DOHH2 (cell line): ENCODE data around the gene TAF1A.

Experiments
- H3F3A ChIP-seq: fragments of 200-600 bp; sonication (generic), shearing (Covaris generic); 2 replicates; pipeline ENCODE4 v1.6.0; 2016; ENCODE audit warnings: antibody characterized with exemption, mild to moderate bottlenecking; ENCODE audit not compliant: control insufficient read depth, insufficient read depth
- H3K27ac ChIP-seq: fragments of 200-600 bp; sonication (generic); 2 replicates; pipeline ENCODE4 v1.5.1; 2014; ENCODE audit warnings: low read depth, mild to moderate bottlenecking, low read length, moderate library complexity
- H3K27me3 ChIP-seq: fragments of 200-600 bp; sonication (generic); 2 replicates; pipeline ENCODE4 v1.6.1; 2014; ENCODE audit warnings: mild to moderate bottlenecking, low read length, mixed read lengths; ENCODE audit not compliant: control insufficient read depth
- H3K36me3 ChIP-seq: fragments of 200-600 bp; sonication (generic); 2 replicates; pipeline ENCODE4 v1.6.1; 2014; ENCODE audit warnings: mild to moderate bottlenecking, low read length, moderate library complexity, mixed read lengths; ENCODE audit not compliant: control insufficient read depth
- H3K4me1 ChIP-seq: fragments of 200-600 bp; sonication (generic); 2 replicates; pipeline ENCODE4 v1.6.1; 2014; ENCODE audit warnings: mild to moderate bottlenecking, low read length, mixed read lengths; ENCODE audit not compliant: control insufficient read depth
- H3K4me2 ChIP-seq: fragments of 200-600 bp; sonication (generic); 2 replicates; pipeline ENCODE4 v1.6.0; 2014; ENCODE audit warnings: mild to moderate bottlenecking, low read length, moderate library complexity
- H3K4me3 ChIP-seq: fragments of 200-600 bp; sonication (generic); 2 replicates; pipeline ENCODE4 v1.5.1; 2014; ENCODE audit warnings: mild to moderate bottlenecking, low read length, mixed read lengths
- H3K79me2 ChIP-seq: fragments of 200-600 bp; sonication (generic); 2 replicates; pipeline ENCODE4 v1.6.1; 2014; ENCODE audit warnings: mild to moderate bottlenecking, low read length, mixed read lengths; ENCODE audit not compliant: control insufficient read depth
- H3K9me2 ChIP-seq: fragments of 200-600 bp; sonication (generic); replicated peaks from 2 replicates; pipeline ENCODE4 v1.6.1; 2014; ENCODE audit warnings: mild to moderate bottlenecking, low read length, mixed read lengths; ENCODE audit not compliant: control insufficient read depth
- H3K9me3 ChIP-seq: fragments of 200-600 bp; sonication (generic); 2 replicates; pipeline ENCODE4 v1.6.1; 2014; ENCODE audit warnings: antibody characterized with exemption, low read length, mixed read lengths; ENCODE audit not compliant: control insufficient read depth, insufficient read depth
- H4K20me1 ChIP-seq: fragments of 200-600 bp; sonication (generic); 2 replicates; pipeline ENCODE4 v1.6.0; 2014; ENCODE audit warnings: low read depth, mild to moderate bottlenecking, antibody characterized with exemption, low read length, moderate library complexity; ENCODE audit not compliant: control insufficient read depth, insufficient read depth
- CTCF ChIP-seq: fragments of 200-600 bp; sonication (generic); IDR thresholded peaks from one replicate; pipeline ENCODE4 v1.5.1; 2014; ENCODE audit warnings: antibody characterized with exemption, mild to moderate bottlenecking, low read depth, low read length; ENCODE audit not compliant: poor library complexity, severe bottlenecking
- EZH2phosphoT487 ChIP-seq: fragments of 200-600 bp; sonication (generic); IDR thresholded peaks from 2 replicates; pipeline ENCODE4 v1.6.1; 2017; ENCODE audit warnings: borderline replicate concordance, mild to moderate bottlenecking, antibody characterized with exemption, low read length, moderate library complexity, mixed read lengths

The TAF1A gene

DNA sequence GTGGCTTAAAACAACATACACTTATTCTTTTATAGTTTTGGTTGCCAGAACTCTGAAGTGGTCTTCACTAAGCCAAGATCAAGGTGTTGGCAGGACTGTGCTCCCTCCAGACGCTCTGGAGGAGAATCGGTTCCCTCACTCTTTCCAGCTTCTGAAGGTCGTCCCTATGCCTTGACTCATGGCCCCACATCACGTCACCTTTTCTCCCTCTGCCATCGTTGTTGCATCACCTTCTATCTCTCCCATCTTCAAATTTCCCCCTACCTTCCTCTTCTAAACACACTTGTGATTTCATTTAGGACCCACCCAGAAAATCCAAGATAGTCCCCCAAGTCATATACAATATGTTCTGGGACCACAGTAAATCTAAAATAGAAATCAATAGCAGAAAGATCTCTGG is 54.3 kb downstream of the TAF1A start:
- H3K27me3 ChIP-seq = peaks cover 2% of the 10 kb centered on the region; the same call in 1 of the 2 replicates
- no peak for TF ChIP-seq CTCF
- TF ChIP-seq EZH2phosphoT487 = no peak
- H3K4me1 ChIP-seq = no peaks in the 10 kb centered on the region
- no peaks in the 10 kb centered on the region for H3K9me3 ChIP-seq
- no peaks in the 10 kb centered on the region for H3K9me2 ChIP-seq
- H3K79me2 ChIP-seq = no peaks in the 10 kb centered on the region
- no peak overlapping the region for H3K4me2 ChIP-seq
- no peak overlapping the region for H3K4me3 ChIP-seq
- H4K20me1 ChIP-seq = no peaks in the 10 kb centered on the region
- H3K36me3 ChIP-seq = no peaks in the 10 kb centered on the region
- no peak overlapping the region for H3K27ac ChIP-seq
- no peaks in the 10 kb centered on the region for H3F3A ChIP-seq

DNA sequence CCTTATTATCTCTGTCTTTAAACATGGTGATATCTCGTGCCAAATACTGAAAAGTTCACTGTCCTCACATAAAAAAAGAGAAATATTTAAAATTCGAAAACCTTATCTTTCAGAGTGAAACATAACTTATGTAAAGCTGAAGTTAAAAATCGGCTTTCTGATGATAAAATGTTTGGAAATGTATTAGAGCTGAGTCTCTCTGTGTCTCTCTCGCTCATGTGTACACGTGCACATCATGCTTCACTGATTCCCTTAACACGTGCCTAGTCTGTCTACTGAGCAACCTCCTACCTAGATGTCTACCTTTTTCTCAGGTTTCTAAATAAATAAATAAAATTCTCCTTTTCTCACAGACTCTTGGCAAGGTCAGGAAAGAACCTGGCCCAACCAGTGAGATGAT is 58.9 kb downstream of the TAF1A start:
- Histone ChIP-seq H3K4me1 (no peaks in the 10 kb centered on the region), H3K9me3 (no peaks in the 10 kb centered on the region), H4K20me1 (no peaks in the 10 kb centered on the region), H3K9me2 (no peaks in the 10 kb centered on the region), H3K4me3 (no peak overlapping the region), H3F3A (no peaks in the 10 kb centered on the region), H3K27ac (no peak overlapping the region), H3K27me3 (peaks cover 2% of the 10 kb centered on the region; the same call in 1 of the 2 replicates), H3K36me3 (no peaks in the 10 kb centered on the region), H3K4me2 (no peak overlapping the region), H3K79me2 (no peaks in the 10 kb centered on the region)
- no peak for TF ChIP-seq EZH2phosphoT487
- TF ChIP-seq CTCF = no peak

DNA sequence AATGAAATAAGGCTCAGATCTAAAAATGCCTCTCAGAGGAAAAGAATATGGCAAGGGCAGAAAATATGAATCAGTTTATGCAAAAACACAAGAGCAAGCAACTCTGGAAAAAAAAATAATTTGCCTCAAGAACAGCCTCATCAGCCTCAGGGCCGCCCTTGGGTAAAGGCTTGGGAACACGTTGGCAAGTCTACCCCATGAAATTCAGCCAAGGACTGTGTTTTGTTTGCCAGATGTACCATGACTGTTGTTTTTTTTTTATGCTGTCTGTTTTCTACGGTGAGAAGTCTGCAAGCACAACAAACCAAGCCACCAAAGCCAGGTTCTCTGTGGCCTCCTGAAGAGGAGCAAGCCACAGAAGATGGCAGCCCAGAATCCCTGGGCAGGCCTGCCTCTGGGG is 59.8 kb downstream of the TAF1A start:
- Histone ChIP-seq H3K27me3 (no peaks in the 10 kb centered on the region; the same call in 1 of the 2 replicates), H4K20me1 (no peaks in the 10 kb centered on the region), H3K27ac (no peak overlapping the region), H3K36me3 (no peaks in the 10 kb centered on the region), H3K9me2 (no peaks in the 10 kb centered on the region), H3F3A (no peaks in the 10 kb centered on the region), H3K4me1 (no peaks in the 10 kb centered on the region), H3K9me3 (no peaks in the 10 kb centered on the region), H3K4me3 (no peak overlapping the region), H3K4me2 (no peak overlapping the region), H3K79me2 (no peaks in the 10 kb centered on the region)
- TF ChIP-seq EZH2phosphoT487 (no peak), CTCF (no peak)

- H3F3A ChIP-seq = no peaks in the 10 kb centered on the region
Observed at GRCh38 chr1:222529181-222529580, 60.6 kb downstream of the TAF1A start.

More at GRCh38 chr1:222529181-222529580, 60.6 kb downstream of the TAF1A start:
- TF ChIP-seq CTCF (no peak), EZH2phosphoT487 (no peak)
- Histone ChIP-seq H3K4me1 (no peaks in the 10 kb centered on the region), H3K4me2 (no peak overlapping the region), H3K9me2 (no peaks in the 10 kb centered on the region), H3K79me2 (no peaks in the 10 kb centered on the region), H3K27me3 (no peaks in the 10 kb centered on the region; the same call in 1 of the 2 replicates), H3K27ac (no peak overlapping the region), H3K4me3 (no peak overlapping the region), H3K36me3 (no peaks in the 10 kb centered on the region), H4K20me1 (no peaks in the 10 kb centered on the region), H3K9me3 (no peaks in the 10 kb centered on the region)
